NCI-H2227 (cell line): Measurements from ENCODE around the gene SRSF11.
"Not testable (repeated sequence)": the region's sequence is repeated elsewhere in the genome, so short reads cannot be mapped to it uniquely, and the experiment has no call there.

ENCODE experiments used
- DNase-seq: peaks from one replicate; lab custom pipeline; 2025; ENCODE audit not compliant: unreplicated experiment; lab: John Stamatoyannopoulos, UW

Gene SRSF11

GRCh38 chr1:70221238-70222121 lies at the start of gene SRSF11:
TSS of gene SRSF11 (plus strand) at chr1:70221380. CDS start at chr1:70221637, 257 bp downstream.
- DNase-seq: peak; percentile 98

GRCh38 chr1:70171512-70171911 lies 49.7 kb upstream of the SRSF11 start:
- no peak for DNase-seq

GRCh38 chr1:70185181-70185580 lies 36.0 kb upstream of the SRSF11 start:
- DNase-seq: not testable (repeated sequence)

GRCh38 chr1:70188522-70188921 lies 32.7 kb upstream of the SRSF11 start:
- no peak for DNase-seq

GRCh38 chr1:70190180-70190579 lies 31.0 kb upstream of the SRSF11 start:
- DNase-seq: no peak

- DNase-seq: not testable (repeated sequence)
Measured at GRCh38 chr1:70192446-70192845, 28.7 kb upstream of the SRSF11 start.

GRCh38 chr1:70194601-70195000 lies 26.6 kb upstream of the SRSF11 start:
- no peak for DNase-seq

- no peak for DNase-seq
Measured at GRCh38 chr1:70195342-70195741, 25.8 kb upstream of the SRSF11 start.

- no peak for DNase-seq
Measured at GRCh38 chr1:70196333-70196732, 24.8 kb upstream of the SRSF11 start.

GRCh38 chr1:70200065-70200464 lies 21.1 kb upstream of the SRSF11 start:
- no peak for DNase-seq

- no peak for DNase-seq
Measured at GRCh38 chr1:70202173-70202758, 18.9 kb upstream of the SRSF11 start.

- no peak for DNase-seq
Measured at GRCh38 chr1:70204139-70204538, 17.0 kb upstream of the SRSF11 start.

- DNase-seq: peak; percentile 90
Measured at GRCh38 chr1:70204600-70204999, 16.6 kb upstream of the SRSF11 start.

GRCh38 chr1:70205071-70205433 lies 16.1 kb upstream of the SRSF11 start:
- no peak for DNase-seq

- peak; percentile 98 for DNase-seq
Measured at GRCh38 chr1:70205434-70206118, 15.6 kb upstream of the SRSF11 start, which contains the start of gene LRRC40. TSS of gene LRRC40 (minus strand) at chr1:70205579. CDS start at chr1:70205540, 39 bp downstream.

- not testable (repeated sequence) for DNase-seq
Measured at GRCh38 chr1:70206833-70207232, 14.3 kb upstream of the SRSF11 start.

GRCh38 chr1:70207492-70207891 lies 13.7 kb upstream of the SRSF11 start:
- DNase-seq: no peak

- DNase-seq: no peak
Measured at GRCh38 chr1:70208292-70208691, 12.9 kb upstream of the SRSF11 start.

- no peak for DNase-seq
Measured at GRCh38 chr1:70210820-70211219, 10.4 kb upstream of the SRSF11 start.

GRCh38 chr1:70211541-70211940 lies 9.6 kb upstream of the SRSF11 start:
- no peak for DNase-seq

GRCh38 chr1:70220015-70220414 lies 1.2 kb upstream of the SRSF11 start:
- DNase-seq: no peak
